Gastroesophageal sphincter (tissue), 4 donors: ENCODE measurements around the gene MZT2B. TPM values are rescaled to one million over a fixed set of nuclear protein-coding genes. Genes with fewer than 3 reads are reported as not detected.
"Not testable (repeated sequence)": the region's sequence is repeated elsewhere in the genome, so short reads cannot be mapped to it uniquely, and the experiment has no call there.

ENCODE experiments used
- ATAC-seq: fragments of 150-250 bp; one replicate; pipeline ENCODE4 v1.9.1; 2016; ENCODE audit warnings: mild to moderate bottlenecking, moderate library complexity
- H3K27ac ChIP-seq, 4 donors: fragments of 200-600 bp; sonication (generic) in 3 of 4; 1 replicate in 3 of 4; 2 replicates in 1 of 4; pipeline ENCODE4 v1.5.1; 2016 to 2019
- H3K27me3 ChIP-seq: fragments of 200-600 bp; sonication (generic); one replicate; pipeline ENCODE4 v1.5.1; 2019
- H3K36me3 ChIP-seq, 2 donors: fragments of 200-600 bp; sonication (generic); one replicate each; pipeline ENCODE4 v1.5.1; 2019; ENCODE audit warnings: control low read depth in 1 of 2
- H3K4me1 ChIP-seq, 3 donors: fragments of 200-600 bp; sonication (generic); 1 replicate in 2 of 3; 2 replicates in 1 of 3; pipeline ENCODE4 v1.5.1; 2016 to 2019; ENCODE audit warnings: control low read depth in 2 of 3
- H3K4me3 ChIP-seq, 2 donors: fragments of 200-600 bp; sonication (generic); one replicate each; pipeline ENCODE4 v1.5.1; 2019; ENCODE audit warnings: mild to moderate bottlenecking in 1 of 2, moderate library complexity in 1 of 2
- H3K9me3 ChIP-seq, 3 donors: fragments of 200-600 bp; sonication (generic); one replicate each; pipeline ENCODE4 v1.5.1; 2017 to 2019; ENCODE audit warnings: control low read depth in 2 of 3
- EP300 ChIP-seq: sonication (generic); formaldehyde crosslinking; IDR thresholded peaks from one replicate; pipeline ENCODE4 v1.6.1; 2017; ENCODE audit warnings: antibody characterized with exemption, mild to moderate bottlenecking
- POLR2A ChIP-seq, 2 donors: fragments of 450-650 bp; IDR thresholded peaks; one replicate each; pipeline ENCODE4 v1.6.1; 2017; ENCODE audit warnings: antibody characterized with exemption in 2 of 2, mild to moderate bottlenecking in 2 of 2, moderate library complexity in 1 of 2
- POLR2AphosphoS5 ChIP-seq: sonication (generic); formaldehyde crosslinking; IDR thresholded peaks from one replicate; pipeline ENCODE4 v1.6.1; 2017; ENCODE audit warnings: antibody characterized with exemption
- WGBS, 2 donors: methylation state at CpG; one replicate each; pipeline ENCODE4 v1.1.5; 2018; ENCODE audit warnings: low coverage in 1 of 2; 5-methylcytosine and 5-hydroxymethylcytosine counted together
- total RNA-seq, 4 donors: library from RNA; depleted of rRNA; stranded (reverse); fragments of >200 nt; gene quantifications; one replicate each; pipeline ENCODE4 v1.1.0, GENCODE V29; 2016
- TF ChIP-seq, protein P1 (sequence below), 4 experiments: fragments of 200-600 bp in 2 of 4; fragments of 450-650 bp in 2 of 4; sonication (generic) in 1 of 4; IDR thresholded peaks; one replicate each; pipeline ENCODE4 v1.5.1; 2017 to 2019; ENCODE audit warnings: antibody characterized with exemption in 4 of 4, mild to moderate bottlenecking in 2 of 4, moderate library complexity in 2 of 4

MZT2B gene, protein sequence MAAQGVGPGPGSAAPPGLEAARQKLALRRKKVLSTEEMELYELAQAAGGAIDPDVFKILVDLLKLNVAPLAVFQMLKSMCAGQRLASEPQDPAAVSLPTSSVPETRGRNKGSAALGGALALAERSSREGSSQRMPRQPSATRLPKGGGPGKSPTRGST
- total RNA-seq = 100 to 1,000 TPM; 144 to 174 (median 154) TPM

DNA sequence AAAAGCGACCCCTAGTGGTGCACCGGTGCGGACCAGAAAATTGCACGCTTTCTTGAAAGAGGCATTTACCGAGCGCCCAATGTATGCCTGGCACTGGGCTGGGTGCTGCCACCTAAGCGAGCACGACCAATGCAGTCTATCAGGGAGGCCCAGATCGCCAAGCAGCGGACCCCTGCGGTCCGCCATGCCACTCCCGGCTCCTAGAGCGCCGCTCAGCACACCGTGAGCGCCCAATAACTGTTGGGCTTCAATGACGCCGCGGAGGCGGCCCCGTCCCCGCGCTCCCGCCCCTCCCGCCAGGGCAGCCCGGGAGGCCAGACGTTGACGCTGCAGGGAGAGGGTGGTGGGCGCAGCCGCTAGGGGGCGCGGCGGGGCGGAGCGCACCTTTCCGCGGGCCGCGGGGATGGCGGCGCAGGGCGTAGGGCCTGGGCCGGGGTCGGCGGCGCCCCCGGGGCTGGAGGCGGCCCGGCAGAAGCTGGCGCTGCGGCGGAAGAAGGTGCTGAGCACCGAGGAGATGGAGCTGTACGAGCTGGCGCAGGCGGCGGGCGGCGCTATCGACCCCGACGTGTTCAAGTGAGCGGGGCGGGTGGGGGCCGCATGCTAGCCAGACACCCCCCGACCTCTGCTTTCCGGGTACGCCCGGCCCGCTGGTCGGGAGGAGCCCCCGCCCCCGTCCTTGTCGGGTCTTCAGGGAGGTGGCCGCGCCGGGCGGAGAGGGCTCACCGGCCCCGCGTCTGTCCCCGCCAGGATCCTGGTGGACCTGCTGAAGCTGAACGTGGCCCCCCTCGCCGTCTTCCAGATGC, at the start of gene MZT2B:
Gene MZT2B (plus strand): TSS at position 383 of the 803 bp plus-strand sequence. CDS start 21 bp downstream, at position 404.
- Histone ChIP-seq H3K4me1 (peaks cover 0 to 42% (median 19%) of the 10 kb centered on the region in 3 donors), H3K36me3 (peaks cover 0 to 22% of the 10 kb centered on the region in 2 donors), H3K27ac (peak within 1 kb of the TSS; percentile 79 to 96 (median 95)), H3K4me3 (peak within 1 kb of the TSS; percentile 71 to 93)
- not testable (repeated sequence) for H3K27me3 ChIP-seq, H3K9me3 ChIP-seq
- peak; percentile 92 for ATAC-seq
- peak; percentile 27 for TF ChIP-seq POLR2AphosphoS5
- TF ChIP-seq, protein P1, sequence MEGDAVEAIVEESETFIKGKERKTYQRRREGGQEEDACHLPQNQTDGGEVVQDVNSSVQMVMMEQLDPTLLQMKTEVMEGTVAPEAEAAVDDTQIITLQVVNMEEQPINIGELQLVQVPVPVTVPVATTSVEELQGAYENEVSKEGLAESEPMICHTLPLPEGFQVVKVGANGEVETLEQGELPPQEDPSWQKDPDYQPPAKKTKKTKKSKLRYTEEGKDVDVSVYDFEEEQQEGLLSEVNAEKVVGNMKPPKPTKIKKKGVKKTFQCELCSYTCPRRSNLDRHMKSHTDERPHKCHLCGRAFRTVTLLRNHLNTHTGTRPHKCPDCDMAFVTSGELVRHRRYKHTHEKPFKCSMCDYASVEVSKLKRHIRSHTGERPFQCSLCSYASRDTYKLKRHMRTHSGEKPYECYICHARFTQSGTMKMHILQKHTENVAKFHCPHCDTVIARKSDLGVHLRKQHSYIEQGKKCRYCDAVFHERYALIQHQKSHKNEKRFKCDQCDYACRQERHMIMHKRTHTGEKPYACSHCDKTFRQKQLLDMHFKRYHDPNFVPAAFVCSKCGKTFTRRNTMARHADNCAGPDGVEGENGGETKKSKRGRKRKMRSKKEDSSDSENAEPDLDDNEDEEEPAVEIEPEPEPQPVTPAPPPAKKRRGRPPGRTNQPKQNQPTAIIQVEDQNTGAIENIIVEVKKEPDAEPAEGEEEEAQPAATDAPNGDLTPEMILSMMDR (IDR thresholded peaks at IDR 0.05) = peak in 3 of 4 experiments; percentile 80 to 92 (median 91)
- peak; percentile 63 to 64 for TF ChIP-seq POLR2A (IDR thresholded peaks at IDR 0.05)
- WGBS, 2 donors = no CpG with 5 or more reads among the region's 86 CpGs

DNA sequence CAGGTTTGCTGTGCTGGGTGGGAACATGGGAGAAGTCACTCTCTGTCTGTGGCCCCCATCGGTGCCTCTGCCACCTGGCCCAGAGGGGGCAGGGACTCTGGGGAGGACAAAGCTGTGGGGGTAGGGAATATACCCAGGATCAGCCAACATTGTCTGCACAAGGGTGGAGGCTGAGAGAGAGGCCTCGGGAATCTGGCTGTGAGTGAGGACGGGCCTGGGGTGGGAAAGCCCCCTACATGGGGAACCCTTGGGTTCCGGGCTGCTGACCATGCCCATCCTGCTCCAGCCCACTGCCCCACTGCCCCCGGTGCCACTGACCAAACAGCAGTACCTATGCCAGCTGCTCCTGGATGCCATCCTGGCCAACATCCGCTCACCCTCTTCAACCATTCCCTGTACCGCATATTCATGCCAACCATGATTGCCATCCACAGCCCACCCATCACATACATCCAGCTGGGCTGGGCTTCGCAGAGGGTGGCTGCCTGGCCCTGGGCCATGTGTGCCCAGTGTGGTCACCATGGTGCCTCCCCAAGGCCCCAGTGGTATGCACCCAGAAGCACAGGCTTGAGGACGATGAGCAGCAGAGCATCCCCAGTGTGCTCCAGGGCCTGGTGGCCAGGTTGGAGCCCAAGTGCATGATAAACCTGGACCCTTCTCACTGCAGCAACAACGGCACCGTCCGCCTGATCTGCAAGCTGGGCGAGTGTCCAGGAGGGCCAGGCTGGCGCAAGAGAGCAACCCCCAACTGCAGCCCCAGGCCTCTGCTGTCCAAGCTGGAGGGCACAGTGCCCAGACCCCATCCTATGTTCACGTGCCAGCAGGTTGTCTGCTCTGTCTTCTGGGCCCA, 46.1 kb upstream of the MZT2B start:
- H3K27me3 ChIP-seq = no peaks in the 10 kb centered on the region
- H3K4me3 ChIP-seq = no peak overlapping the region
- no peaks in the 10 kb centered on the region for H3K36me3 ChIP-seq
- H3K4me1 ChIP-seq = no peaks in the 10 kb centered on the region
- ATAC-seq = no peak
- no peaks in the 10 kb centered on the region for H3K9me3 ChIP-seq
- TF ChIP-seq EP300 (no peak), POLR2AphosphoS5 (no peak), POLR2A (IDR thresholded peaks at IDR 0.05) (no peak)
- TF ChIP-seq, protein P1 (IDR thresholded peaks at IDR 0.05) = no peak
- H3K27ac ChIP-seq = no peak overlapping the region
- 95% methylated on average over 3 of the region's 15 CpGs; no CpG with 5 or more reads in 1 of the 2 donors for WGBS, 2 donors

DNA sequence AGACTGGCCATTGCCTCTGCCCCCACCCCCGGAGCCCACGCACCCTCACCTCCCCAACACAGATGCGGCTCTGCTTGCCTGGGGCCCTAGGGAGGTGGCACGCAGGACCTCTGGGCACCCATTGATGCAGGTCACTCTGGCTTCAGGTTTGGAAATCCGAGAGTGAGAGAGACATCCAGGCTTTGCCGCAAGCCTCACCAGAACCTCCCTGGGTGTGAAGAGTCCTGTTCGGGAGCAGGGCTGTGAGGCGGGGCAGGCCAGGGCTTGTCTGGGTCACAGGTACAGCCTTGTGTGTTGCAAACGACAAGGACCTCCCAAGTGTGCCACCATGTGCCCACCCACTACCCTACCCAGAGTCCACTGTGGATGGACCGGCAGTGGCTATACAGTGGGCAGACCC, 45.5 kb upstream of the MZT2B start:
- not testable (repeated sequence) for H3K27me3 ChIP-seq, H3K4me3 ChIP-seq, H3K4me1 ChIP-seq, ATAC-seq, H3K27ac ChIP-seq, H3K36me3 ChIP-seq, H3K9me3 ChIP-seq
- WGBS, 2 donors = no CpG with 5 or more reads among the region's 10 CpGs

DNA sequence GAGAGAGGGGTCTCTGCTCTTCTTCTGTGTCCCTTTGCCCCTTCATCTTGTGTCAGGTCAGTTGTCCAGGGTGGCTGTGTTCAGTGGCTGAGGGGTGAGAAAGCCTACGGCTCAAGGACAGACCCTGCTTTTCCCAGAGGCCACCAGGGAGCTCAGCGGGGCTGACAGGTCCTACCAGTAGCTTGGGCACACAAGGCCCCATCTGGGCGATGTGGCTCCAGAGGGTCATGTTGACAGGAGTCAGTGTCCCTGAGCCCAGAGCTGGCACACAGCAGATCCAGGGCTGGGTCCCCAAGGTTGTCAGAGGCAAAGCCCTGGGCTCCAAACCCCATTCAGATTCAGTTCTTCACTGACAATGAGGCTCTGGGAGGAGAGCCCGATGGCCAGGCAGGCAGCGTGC, 44.9 kb upstream of the MZT2B start:
- H3K4me1 ChIP-seq, H3K27ac ChIP-seq, ATAC-seq, H3K36me3 ChIP-seq, H3K4me3 ChIP-seq, H3K9me3 ChIP-seq, H3K27me3 ChIP-seq: not testable (repeated sequence)
- WGBS, 2 donors = 40% methylated on average over 1 of the region's 5 CpGs; no CpG with 5 or more reads in 1 of the 2 donors

DNA sequence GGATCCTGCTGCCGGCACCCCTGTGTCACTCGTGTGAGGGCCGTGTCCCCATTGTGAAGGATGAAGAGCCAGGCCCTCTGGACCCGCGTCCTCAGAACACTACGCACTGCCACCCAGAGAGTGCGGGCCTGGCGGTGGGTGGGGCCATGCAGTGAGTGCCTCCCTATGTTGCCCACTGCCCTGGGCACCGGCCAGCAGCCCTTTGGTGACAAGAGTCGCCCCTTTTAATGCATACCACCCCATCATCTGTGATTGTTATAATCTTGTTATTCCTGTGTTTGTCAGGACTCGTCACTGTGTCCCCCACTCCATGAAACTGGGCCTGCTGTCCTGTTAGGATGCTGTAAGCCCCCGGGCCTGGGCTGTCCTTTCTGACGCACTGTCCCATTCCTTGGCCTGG, 43.7 kb upstream of the MZT2B start:
- WGBS, 2 donors = no CpG with 5 or more reads among the region's 13 CpGs
- not testable (repeated sequence) for H3K4me3 ChIP-seq

DNA sequence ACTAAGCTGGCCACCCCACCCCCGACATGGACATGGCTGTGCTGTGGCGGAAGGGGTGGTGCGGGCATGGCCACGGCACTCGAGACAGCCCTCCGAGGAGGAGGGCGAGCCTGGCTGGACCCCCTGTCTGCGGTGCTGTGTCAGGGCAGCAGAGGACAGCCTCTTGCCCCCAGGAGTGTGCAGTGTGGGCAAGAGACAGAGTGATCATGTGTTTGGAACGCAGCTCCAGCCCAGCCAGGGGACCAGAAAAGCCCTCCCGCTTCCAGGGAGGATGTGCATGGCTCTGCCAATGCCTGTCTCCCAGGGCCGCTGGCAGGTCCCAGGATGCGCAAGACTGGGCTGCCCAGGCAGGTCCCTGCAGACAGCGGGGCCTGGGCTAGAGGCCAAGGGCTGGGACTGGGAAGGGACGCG, 43.2 kb upstream of the MZT2B start:
- H3K27ac ChIP-seq, H3K4me3 ChIP-seq, H3K27me3 ChIP-seq, ATAC-seq, H3K36me3 ChIP-seq, H3K9me3 ChIP-seq, H3K4me1 ChIP-seq: not testable (repeated sequence)
- 57% methylated on average over 3 of the region's 15 CpGs; no CpG with 5 or more reads in 1 of the 2 donors for WGBS, 2 donors

More for the DNA sequence above, 43.7 kb upstream of the MZT2B start:
- not testable (repeated sequence) for H3K4me1 ChIP-seq, ATAC-seq, H3K27ac ChIP-seq, H3K27me3 ChIP-seq, H3K9me3 ChIP-seq, H3K36me3 ChIP-seq

DNA sequence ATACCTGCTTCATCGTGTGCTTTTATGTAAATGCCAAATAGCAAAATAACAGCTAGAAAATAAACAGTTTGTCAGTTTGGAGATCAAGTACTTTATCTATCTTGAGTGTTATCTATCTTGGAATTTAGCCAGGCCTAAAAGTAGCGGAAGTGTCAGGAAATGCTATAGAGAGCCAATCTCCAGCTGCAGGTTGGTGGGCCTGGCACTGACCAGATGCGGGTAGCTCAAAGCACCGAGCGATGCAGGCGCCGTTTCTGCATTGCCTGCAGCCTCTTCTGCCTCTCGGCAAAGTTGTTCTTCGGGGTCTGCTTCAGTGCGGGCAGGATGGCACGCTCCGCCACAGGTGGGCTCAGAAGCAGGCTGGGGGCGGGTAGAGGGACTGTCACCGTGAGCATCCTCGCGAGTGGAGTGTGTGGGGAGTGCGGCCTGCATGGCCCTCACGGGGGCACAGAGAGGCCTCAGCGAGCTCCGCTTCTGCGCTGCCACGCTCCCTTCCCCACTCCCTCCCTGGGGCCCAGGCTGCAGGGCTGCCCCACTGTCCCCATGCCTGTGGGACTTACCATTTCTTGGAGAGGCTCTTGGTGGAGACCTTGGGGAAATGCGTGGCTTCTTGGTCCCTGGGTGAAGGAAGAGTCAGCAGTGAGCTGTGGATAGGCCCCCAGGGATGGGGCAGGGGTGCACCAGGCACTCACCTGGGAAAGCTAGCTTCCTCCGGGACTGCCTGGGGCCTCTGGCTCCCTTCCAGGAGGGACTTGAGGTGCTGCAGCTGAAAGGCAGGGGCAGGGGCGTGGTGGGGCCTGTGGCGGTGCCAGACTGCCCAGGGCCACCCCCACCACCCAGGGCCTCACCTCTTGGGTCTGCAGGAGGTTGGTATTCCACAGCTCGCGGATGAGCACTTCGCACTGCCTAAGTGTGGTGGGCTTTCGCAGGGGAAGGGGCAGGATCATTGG, 42.5 kb upstream of the MZT2B start:
- H3K4me3 ChIP-seq, H3K36me3 ChIP-seq, ATAC-seq, H3K4me1 ChIP-seq, H3K27ac ChIP-seq, H3K27me3 ChIP-seq, H3K9me3 ChIP-seq: not testable (repeated sequence)
- WGBS, 2 donors = 40 to 73% methylated on average over 1 to 4 of the region's 30 CpGs

DNA sequence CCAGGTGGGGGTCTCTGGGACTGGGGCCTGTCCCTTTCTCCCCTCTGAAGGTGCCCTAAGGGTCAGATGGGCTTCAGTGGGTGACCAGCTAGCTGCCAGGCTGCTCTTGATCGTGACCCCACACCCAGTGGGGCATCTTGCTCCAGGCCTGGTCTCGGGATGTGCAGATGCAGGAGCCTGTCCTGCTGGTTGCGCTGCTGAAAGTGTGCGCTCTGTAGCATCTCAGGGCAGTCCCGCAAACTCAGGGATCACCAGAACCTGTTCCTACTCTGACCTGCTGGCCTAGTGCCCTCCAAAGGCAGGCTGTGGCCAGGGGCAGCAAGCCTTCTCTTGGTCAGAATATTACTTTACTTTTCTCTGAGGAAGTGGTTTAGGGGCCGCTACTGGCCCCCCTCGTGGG, 41.5 kb upstream of the MZT2B start:
- H3K36me3 ChIP-seq, H3K27ac ChIP-seq, H3K4me3 ChIP-seq, H3K27me3 ChIP-seq, ATAC-seq, H3K9me3 ChIP-seq: not testable (repeated sequence)
- peaks cover 0 to 13% (median 0%) of the 10 kb centered on the region in 3 donors for H3K4me1 ChIP-seq
- no CpG with 5 or more reads among the region's 7 CpGs for WGBS, 2 donors

DNA sequence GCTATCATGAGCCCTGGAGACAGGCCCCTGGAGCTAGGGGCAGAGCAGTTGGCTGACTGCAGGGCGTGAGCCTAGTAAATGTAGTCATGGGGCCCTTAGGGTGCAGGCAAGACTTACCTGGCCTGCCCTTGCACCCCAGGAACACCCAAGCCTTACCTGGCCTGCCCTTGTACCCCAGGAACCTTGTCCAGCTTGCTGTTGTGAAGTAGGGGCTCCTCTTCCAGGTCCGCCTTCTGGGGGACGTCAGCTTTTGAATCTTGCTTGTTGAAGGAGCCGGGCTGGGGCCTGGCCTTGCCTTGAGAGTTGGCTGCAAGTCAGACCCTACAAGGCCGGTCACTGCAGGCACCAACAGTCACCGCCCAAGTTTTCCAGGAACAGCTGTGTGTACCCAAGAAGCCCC, 41.1 kb upstream of the MZT2B start:
- not testable (repeated sequence) for H3K27ac ChIP-seq, H3K9me3 ChIP-seq, H3K27me3 ChIP-seq, H3K36me3 ChIP-seq, ATAC-seq, H3K4me3 ChIP-seq
- H3K4me1 ChIP-seq = peaks cover 0 to 14% (median 0%) of the 10 kb centered on the region in 3 donors
- WGBS, 2 donors = no CpG with 5 or more reads among the region's 6 CpGs
